Stimulated activated naive CD8-positive, alpha-beta T cell treated with anti-CD3 and anti-CD28 coated beads, Interleukin-15, Interleukin-2, amounts not matched to agents 100 U/mL and 50 U/mL, for 24 hours (primary cell): ENCODE results near the gene MGAT4B.

ENCODE experiments used
- ATAC-seq: fragments of 150-1000 bp; cut with Tn5 transposase; one replicate; pipeline ENCODE4 v1.10.0; 2021
- DNase-seq: peaks from one replicate; pipeline ENCODE4 v3.0.0; 2021

The MGAT4B gene

DNA sequence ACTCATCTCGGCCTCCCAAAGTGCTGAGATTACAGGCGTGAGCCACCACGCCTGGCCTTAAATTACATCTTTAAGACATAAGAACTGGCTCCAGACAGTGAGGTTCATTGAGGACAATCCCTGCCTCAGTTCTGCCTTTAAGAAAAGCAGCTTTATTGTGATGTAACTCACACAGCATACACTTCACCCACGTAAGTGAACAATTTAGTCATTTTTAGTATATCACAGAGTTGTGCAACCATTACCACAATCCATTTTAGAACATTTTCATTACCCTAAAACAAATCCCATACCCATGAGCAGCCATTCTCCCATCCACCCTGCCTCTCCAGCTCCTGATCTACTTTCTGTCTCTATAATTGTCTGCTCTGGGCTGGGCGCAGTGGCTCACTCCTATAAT, 36.9 kb downstream of the MGAT4B start:
- ATAC-seq (no peak), DNase-seq (no peak)

- DNase-seq: no peak
- ATAC-seq: no peak
Measured at GRCh38 chr5:179769271-179769670, 37.4 kb downstream of the MGAT4B start.

- ATAC-seq (peak; percentile 70), DNase-seq (no peak)
Measured at GRCh38 chr5:179768326-179769085, 38.2 kb downstream of the MGAT4B start.

- no peak for ATAC-seq
Measured at GRCh38 chr5:179767496-179768100, 39.1 kb downstream of the MGAT4B start.

GRCh38 chr5:179766726-179767455, 39.8 kb downstream of the MGAT4B start:
- DNase-seq (no peak), ATAC-seq (no peak)

More at GRCh38 chr5:179767496-179768100, 39.1 kb downstream of the MGAT4B start:
- DNase-seq: no peak

GRCh38 chr5:179766021-179766725, 40.5 kb downstream of the MGAT4B start:
- ATAC-seq (no peak), DNase-seq (no peak)

DNA sequence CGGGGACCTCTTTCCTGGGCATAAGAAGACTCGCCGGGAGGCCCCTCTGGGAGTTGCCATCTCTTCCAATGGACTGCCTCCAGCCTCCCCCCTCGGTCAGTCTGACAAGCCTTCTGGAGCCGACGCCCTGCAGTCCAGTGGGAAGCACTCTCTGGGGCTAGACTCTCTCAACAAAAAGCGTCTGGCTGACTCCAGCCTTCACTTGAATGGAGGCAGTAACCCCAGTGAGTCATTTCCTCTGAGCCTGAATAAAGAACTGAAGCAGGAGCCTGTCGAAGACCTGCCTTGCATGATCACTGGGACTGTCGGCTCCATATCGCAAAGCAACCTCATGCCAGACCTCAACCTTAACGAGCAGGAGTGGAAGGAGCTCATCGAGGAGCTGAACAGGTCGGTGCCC, 41.3 kb downstream of the MGAT4B start:
- ATAC-seq (no peak), DNase-seq (no peak)

DNA sequence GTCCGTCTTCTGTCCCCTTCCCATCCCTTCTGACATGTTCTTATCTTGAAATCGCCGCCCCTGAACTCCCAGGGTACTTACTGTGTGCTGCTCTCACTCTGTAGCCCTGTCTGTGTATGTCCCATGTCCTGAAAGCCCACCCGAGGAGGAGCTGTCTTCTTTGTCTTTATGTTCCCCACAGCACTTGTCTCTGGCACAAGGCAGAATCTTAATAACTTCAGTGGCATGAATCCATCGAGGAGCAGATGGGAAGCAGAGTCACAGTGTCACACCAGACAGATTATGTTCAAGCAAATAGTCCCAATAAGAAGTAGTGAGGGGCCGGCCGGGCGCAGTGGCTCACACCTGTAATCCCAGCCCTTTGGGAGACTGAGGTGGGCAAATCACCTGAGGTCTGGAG, 42.6 kb downstream of the MGAT4B start:
- no peak for ATAC-seq
- no peak for DNase-seq

DNA sequence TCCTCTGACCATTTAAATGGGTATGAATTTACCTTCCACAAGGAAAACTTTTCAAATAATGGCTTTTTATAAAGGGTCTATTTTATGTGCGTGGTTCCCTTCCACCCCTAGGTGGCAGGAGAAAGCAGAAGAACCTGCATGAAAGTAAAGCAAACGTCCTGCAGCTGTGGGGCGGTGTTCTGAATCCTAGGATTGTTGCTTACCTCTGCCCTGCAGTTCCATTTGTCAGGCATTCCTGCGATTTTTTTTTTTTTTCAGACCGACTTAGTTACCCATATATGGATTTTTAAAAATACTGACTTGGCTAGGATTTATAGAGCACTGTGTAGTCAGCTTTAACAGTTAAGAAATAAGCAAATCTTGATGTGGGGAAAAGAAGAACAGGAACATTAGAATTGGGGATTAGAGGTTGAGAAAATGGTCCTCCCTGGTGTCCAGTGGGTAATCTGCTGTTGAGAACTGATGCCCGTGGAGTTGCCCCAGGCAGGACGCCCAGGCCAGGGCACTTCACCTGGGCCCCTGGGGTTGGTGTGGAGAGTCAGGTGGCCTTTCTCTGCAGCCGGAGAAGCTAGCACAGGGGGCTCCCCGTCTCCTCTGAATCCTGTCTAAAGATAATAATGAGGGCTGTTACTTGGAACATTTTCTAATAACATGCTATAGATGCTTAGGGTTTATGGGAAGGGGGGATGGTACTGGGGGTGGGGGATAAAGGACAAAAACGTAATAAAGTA, 43.3 kb downstream of the MGAT4B start:
- ATAC-seq (peak; percentile 46), DNase-seq (peak; percentile 40)

DNA sequence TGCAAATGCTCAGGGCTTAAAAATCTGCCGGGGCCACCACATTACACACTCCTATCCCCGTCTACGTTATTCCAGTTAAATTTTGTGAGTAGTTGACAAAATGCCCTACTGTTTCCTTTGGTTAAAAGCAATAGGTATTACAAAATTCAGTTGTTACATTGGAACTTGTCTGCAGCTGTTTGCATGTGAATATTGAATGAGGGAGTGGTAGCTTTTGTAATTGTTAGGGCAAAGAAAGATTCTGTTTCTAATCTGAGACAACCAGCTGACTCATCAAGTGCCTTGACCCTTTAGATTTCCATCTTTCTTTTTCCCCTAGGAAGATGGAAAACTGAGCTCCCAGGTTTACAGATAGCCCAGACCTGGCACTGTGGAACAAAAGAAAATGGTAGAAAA, 43.9 kb downstream of the MGAT4B start:
- ATAC-seq (no peak), DNase-seq (no peak)

DNA sequence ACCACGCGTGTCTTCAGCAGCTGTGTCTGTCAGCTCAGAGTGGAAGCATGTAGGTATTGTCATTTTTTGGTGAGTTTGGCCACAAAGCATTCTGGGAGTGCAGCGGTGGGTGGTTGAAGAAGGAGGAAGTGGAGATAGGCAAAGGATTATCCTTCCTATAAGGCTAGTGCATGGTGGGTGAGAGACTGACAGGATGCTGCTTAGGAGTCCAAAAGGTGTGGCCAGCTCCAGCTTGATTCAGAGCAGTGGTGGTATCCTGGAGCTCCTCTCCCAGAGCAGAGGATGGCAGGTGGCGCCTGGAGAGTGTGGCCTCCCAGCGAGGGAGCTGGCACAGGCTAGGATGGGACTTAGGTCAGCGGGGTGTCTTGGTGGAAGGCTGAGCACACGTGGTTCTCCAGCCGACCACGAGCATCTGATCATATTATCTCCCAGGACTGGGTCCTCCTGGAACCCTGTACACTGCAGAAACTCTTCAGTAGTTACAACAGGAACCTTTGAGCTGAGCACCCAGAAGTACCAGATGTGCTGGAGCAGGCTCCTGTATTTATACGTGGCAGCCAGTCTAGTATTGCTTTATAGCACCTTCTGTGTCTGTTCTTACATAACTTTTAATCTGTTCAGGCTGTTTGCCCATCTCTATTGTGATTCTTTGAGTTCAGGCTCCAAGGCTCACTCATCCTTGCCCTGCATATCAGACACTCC, 44.4 kb downstream of the MGAT4B start:
- DNase-seq (no peak), ATAC-seq (no peak)

- DNase-seq: peak; percentile 10
Measured at GRCh38 chr5:179759581-179760551, 46.8 kb downstream of the MGAT4B start.

DNA sequence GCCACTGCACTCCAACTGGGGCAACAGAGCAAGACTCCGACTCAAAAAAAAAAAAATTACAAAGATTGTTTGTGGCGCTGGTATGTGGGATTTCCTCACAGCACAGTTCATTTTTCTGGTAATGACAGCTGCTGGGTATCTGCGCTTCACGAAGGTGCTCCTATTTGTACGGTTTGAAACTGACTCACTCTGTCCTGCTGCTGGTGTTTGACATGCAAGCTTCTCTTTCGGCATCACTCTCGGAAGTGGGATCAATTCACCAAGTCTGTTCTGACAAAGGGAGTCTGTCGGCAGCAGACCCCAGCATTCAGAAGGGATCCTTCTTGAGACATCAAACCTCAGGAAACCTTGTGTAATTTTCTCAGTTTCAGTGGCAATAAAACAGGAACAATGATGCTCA, 47.7 kb downstream of the MGAT4B start:
- DNase-seq (no peak), ATAC-seq (no peak)

More at GRCh38 chr5:179759581-179760551, 46.8 kb downstream of the MGAT4B start:
- peak; percentile 77 for ATAC-seq

DNA sequence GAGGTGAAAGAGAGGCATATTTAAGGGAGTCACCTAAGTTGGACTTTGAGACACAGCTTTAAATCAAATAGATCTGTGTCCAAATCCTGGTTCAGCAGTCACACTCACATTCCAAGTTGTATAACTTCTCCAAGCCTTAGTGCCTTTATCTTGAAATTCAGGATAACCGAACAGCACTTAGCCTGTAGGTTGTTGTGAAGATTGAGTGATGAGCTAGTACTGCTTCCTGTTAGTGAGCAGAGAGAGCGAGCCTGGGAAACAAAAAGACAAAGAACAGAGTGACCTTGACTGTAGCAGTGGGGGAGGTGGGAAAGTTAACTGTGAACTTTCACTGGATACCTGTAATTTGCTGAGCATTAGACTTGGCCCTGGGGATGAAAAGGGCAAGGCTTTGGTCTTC, 51.6 kb downstream of the MGAT4B start:
- no peak for ATAC-seq

GRCh38 chr5:179753971-179754370, 52.7 kb downstream of the MGAT4B start:
- no peak for ATAC-seq

More for the DNA sequence above, 51.6 kb downstream of the MGAT4B start:
- DNase-seq: no peak

GRCh38 chr5:179749857-179750508, 56.7 kb downstream of the MGAT4B start:
- ATAC-seq: no peak
- DNase-seq: no peak

More at GRCh38 chr5:179753971-179754370, 52.7 kb downstream of the MGAT4B start:
- DNase-seq: no peak

- DNase-seq (no peak), ATAC-seq (no peak)
Measured at GRCh38 chr5:179747811-179748210, 58.9 kb downstream of the MGAT4B start.
